IPS-NIHi7 (cell line): Measurements from ENCODE around the gene KMT2A.
"Not testable (repeated sequence)": the region's sequence is repeated elsewhere in the genome, so short reads cannot be mapped to it uniquely, and the experiment has no call there.

Experiments used
- DNase-seq: peaks from one replicate; pipeline ENCODE4 v3.0.0; 2012; ENCODE audit warnings: mixed read lengths; ENCODE audit errors: extremely low spot score

The KMT2A gene

GRCh38 chr11:118533769-118534729 lies 97.8 kb downstream of the KMT2A start:
- DNase-seq: no peak

GRCh38 chr11:118535261-118535660 lies 99.0 kb downstream of the KMT2A start:
- DNase-seq: no peak

DNA sequence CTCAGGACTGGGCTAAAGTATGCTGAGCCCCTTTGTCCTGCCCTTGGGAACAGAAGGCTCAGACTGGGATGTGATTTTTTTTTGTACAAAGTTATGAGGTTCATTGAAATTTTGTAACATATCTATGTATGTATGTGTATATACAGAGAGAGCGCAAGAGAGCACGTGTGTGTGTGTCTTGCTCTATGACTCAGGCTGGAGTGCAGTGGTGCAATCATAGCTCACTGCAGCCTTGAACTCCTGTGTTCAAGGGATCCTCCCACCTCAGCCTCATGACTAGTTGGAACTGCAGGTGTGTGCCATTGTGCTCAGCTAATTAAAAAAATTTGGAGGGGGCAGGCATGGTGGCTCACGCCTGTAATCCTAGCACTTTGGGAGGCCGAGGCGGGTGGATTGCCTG lies 100.4 kb downstream of the KMT2A start:
- no peak for DNase-seq

DNA sequence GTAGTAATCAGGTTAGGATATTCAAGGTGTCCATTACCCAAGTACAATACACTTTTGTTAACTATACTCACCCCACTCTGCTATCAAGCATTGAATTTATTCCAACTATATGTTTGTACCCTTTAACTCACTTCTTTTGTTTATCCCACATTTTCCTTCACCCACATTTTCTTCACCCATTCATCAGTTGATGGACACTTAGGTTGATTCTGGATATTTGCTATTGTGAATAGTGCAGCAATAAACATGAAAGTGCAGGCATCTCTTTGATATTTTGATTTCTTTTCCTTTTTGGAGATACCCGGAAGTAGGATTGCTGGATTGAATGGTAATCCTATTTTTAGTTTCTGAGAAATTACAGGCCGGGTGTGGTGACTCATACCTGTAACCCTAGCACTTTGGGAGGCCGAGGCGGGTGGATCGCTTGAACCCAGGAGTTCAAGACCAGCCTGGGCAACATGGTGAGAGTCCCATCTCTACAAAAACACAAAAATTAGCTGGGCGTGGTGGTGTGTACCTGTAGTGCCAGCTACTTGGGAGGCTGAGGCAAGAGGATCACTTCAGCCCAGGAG lies 101.2 kb downstream of the KMT2A start:
- no peak for DNase-seq

DNA sequence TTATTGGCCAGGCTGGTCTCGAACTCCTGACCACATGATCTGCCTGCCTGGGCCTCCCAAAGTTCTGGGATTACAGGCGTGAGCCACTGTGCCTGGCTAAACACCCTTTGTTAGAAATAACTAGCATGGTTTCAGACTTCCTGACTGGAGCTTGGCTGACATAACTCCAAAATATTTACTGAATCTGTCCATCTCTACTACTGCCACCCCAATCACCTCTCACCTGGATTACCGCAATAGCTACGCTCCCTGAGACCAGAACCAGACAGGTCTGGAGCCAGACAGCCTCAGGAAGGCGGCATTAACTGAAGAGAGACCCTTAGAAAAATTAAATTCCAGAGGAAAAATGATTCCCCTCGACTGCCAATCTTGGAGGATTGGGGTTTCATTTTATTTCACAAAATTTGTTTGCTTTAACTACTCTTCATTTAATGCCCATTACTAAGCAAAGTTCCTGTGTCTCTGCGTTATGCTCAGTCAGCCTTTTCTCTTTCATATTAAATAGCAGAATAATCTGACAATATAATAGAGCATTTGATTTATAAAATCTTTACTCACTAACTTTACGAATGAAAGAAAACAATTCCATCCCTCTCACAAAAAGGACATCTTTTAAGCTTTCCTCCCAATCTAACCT lies 107.8 kb downstream of the KMT2A start:
- DNase-seq: no peak

- DNase-seq: no peak
Observed at GRCh38 chr11:118544647-118545010, 108.3 kb downstream of the KMT2A start.

DNA sequence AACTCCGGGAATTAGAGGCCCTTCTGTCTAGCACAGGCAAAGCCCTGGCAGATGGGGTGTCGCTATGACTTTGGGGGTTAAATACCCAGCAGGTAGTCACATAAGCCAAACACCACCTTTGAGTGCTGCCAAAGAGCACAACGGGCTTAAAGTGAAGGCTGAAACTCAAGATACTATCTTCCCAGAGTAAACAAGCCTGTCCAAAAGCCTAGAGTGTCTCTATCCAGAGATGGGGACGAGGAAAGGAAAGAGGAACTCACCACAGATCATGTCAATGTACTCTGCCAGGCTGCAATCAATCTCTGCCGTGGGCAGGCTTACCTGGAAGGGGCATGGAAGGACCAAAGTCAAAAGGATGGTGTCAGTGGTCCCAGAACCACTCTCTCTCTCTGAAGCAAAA lies 109.2 kb downstream of the KMT2A start:
- DNase-seq: no peak

GRCh38 chr11:118547132-118547531 lies 110.8 kb downstream of the KMT2A start:
- no peak for DNase-seq

- DNase-seq: no peak
Observed at GRCh38 chr11:118552341-118552740, 116.0 kb downstream of the KMT2A start.

DNA sequence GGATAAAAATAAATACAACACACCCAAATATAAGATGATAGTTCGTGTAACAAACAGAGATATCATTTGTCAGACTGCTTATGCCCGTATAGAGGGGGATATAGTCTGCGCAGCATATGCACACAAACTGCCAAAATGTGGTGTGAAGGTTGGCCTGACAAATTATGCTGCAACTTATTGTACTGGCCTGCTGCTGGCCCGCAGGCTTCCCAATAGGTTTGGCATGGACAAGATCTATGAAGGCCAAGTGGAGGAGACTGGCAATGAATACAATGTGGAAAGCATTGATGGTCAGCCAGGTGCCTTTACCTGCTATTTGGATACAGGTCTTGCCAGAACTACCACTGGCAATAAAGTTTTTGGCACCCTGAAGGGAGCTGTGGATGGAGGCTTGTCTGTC lies 124.5 kb downstream of the KMT2A start:
- no peak for DNase-seq

DNA sequence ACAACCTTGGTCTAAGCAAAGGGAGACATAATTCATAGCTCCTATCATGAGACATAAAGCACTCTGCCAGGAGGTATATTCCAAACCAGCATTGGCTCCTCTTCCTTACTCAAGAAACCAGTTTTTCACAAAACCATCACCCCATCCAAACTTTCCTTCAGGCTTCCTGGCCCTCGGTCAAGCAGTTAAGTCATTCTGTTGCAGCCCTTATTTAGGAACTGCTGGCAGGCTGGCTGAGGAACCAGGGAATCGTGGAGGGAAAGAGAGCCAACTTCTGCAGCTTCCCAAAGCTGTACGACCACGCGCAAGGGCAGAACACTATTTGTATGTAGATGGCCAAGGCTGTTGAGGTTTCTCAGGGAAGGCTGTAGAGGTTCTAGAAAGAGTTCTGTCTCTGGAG lies 128.8 kb downstream of the KMT2A start:
- DNase-seq: no peak

DNA sequence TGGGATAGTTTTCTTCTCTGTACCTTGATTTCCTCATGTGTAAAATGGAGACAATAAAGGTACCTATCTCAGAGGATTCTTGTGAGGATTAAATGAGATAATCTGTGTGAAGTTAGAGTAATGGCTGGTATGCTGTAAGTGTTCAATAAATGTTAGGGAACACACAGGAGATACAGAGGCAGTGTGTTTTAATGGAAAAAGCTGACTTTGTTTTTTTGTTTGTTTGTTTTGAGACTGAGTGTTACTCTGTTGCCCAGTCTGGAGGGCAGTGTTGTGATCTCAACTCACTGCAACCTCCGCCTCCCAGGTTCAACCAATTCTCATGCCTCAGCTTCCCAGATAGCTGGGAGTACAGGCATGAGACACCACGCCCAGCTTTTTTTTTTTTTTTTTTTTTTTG lies 133.4 kb downstream of the KMT2A start:
- DNase-seq: no peak

DNA sequence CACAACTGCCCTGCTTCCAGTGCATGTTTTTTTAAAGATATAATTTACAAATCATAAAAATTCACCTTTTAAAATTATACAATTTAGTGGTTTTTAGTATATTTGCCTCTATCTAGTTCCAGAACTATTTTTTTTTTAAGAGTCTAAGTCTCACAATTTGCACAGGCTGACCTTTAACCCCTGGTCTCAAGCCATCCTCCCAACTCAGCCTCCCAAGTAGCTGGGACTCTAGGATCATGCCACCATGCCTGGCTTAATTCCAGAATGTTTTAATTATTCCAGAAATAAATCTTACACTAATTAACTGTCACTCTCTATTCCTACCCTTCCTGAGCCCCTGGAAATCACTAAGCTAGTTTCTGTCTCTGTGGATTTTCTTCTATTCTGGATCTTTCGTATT lies 134.5 kb downstream of the KMT2A start:
- DNase-seq: no peak

DNA sequence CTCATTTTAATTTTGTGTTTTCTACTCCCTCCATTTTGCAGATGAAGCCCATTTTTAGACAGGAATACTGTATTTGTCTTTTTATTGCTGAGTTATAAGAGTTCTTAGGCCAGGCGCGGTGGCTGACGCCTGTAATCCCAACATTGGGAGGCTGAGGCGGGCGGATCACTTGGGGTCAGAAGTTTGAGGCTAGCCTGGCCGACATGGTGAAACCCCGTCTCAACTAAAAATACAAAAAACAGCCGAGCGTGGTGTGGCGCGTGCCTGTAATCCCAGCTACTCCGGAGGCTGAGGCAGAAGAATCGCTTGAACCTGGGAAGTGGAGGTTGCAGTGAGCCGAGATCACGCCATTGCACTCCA lies 135.4 kb downstream of the KMT2A start:
- DNase-seq: not testable (repeated sequence)

DNA sequence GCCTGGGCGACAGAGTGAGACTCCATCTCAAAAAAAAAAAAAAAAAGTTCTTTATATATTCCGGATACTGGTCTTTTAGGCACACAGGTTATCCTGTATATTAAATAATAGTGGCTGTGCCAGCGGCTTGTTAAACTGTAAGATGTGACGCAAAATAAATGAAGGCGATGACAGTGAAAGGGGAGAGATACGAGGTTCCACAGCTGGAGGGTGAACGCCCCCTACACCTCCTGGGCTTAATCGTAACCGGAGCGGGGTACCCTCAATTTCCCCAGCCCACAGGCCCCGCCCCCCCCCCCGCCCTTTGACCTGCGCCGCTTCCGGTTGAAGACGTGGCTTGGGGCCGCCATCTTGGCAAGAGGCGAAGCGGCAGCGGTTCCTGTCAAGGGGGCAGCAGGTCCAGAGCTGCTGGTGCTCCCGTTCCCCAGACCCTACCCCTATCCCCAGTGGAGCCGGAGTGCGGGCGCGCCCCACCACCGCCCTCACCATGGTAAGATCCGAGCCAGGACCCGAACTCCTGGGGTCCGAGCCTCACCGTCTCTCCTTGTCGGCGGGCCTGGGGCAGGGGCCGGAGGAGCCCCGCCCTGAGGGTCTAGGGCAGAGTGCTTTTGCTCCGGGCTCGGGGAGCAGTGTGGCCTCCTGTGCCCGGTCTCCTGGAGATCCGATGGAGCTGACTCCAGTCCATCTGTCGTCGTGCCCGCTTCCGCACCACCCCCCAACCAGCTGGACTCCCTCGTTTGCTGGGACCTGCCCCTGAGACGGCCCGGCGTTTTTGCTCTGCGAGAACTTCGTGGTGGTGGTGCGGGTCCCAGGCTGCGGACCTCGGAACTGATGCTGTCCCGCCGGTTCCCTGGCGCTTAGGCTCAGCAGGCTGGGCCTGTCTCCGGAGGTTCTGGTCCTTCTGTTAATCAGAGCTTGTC lies 136.0 kb downstream of the KMT2A start, which contains the start of gene ARCN1:
TSS of gene ARCN1 (plus strand) at position 349 of the 920 bp plus-strand sequence. CDS start at position 488, 139 bp downstream.
- DNase-seq: peak; percentile 93

GRCh38 chr11:118572981-118573550 lies 136.8 kb downstream of the KMT2A start:
- peak; percentile 14 for DNase-seq

DNA sequence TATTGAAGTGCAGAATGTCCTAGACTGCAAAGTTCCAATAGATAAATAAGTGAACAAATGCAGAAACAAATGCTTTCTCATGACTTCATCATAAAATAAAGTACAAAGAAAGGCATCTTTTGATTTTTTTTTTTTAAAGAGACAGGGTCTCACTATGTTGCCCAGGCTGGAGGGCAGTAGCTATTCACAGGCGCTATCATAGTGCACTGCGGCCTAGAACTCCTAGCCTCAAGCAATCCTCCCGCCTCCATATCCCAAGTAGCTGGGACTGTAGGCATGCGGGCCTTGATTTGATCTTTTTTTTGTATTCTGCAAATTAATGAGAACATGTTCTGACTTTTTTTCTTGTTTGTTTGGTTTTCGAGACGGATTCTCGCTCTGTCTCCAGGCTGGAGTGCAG lies 138.3 kb downstream of the KMT2A start:
- DNase-seq: no peak
